SK-N-SH (cell line): ENCODE results near the gene OSGEP. TPM values are rescaled to one million over a fixed set of nuclear protein-coding genes. Genes with fewer than 3 reads are reported as not detected.

Source experiments
- CTCF ChIA-PET: fragments of 300-600, 350-600 bp; formaldehyde crosslinking; extraction: SDS; loops from one replicate; lab custom pipeline; 2021; lab: Yijun Ruan, JAX
- POLR2A ChIA-PET: fragments of 350-600 bp; sonication (Branson Sonifier 250); formaldehyde crosslinking; extraction: SDS; loops from one replicate; lab custom pipeline; 2020; ENCODE audit warnings: antibody characterized with exemption, inconsistent platforms; lab: Yijun Ruan, JAX
- DNase-seq: peaks from one replicate; pipeline ENCODE4 v3.0.0; 2012
- H2AFZ ChIP-seq: fragments of 200-600 bp; sonication (generic); 2 replicates; pipeline ENCODE4 v1.8.1; 2016; ENCODE audit warnings: antibody characterized with exemption, mild to moderate bottlenecking, low read depth
- H3F3A ChIP-seq: fragments of 200-600 bp; sonication (generic); replicated peaks from 2 replicates; pipeline ENCODE3; 2016; ENCODE audit warnings: antibody characterized with exemption, mild to moderate bottlenecking; ENCODE audit not compliant: insufficient read depth
- H3K27ac ChIP-seq, 2 experiments: fragments of 200-500 bp in 1 of 2; fragments of 200-600 bp in 1 of 2; sonication (Bioruptor generic) in 1 of 2; sonication (generic), shearing (Covaris generic) in 1 of 2; 2 replicates each; pipeline versions ENCODE4 v1.5.1 to v1.6.1; 2014 to 2016; ENCODE audit warnings: low read depth in 2 of 2, inconsistent platforms in 1 of 2, low read length in 1 of 2, mild to moderate bottlenecking in 1 of 2, mixed read lengths in 1 of 2
- H3K27me3 ChIP-seq: fragments of 200-600 bp; sonication (generic), shearing (Covaris generic); 2 replicates; pipeline ENCODE4 v1.6.1; 2016; ENCODE audit warnings: mixed run types; ENCODE audit not compliant: insufficient read depth
- H3K36me3 ChIP-seq, 2 experiments: fragments of 200-500 bp in 1 of 2; fragments of 200-600 bp in 1 of 2; sonication (Bioruptor generic) in 1 of 2; sonication (generic) in 1 of 2; replicated peaks in 1 of 2; 2 replicates each; pipeline versions ENCODE3 to v1.5.1; 2014 to 2016; ENCODE audit warnings: low read length in 1 of 2, mild to moderate bottlenecking in 1 of 2; ENCODE audit not compliant: insufficient read depth in 2 of 2, control insufficient read depth in 1 of 2
- H3K4me1 ChIP-seq, 2 experiments: fragments of 200-500 bp in 1 of 2; fragments of 200-600 bp in 1 of 2; sonication (Bioruptor generic) in 1 of 2; sonication (generic), shearing (Covaris generic) in 1 of 2; 2 replicates each; pipeline versions ENCODE4 v1.5.1 to v1.6.1; 2014 to 2016; ENCODE audit warnings: low read depth in 1 of 2, low read length in 1 of 2, mixed run types in 1 of 2; ENCODE audit not compliant: insufficient read depth in 2 of 2, control insufficient read depth in 1 of 2
- H3K4me2 ChIP-seq: fragments of 200-600 bp; sonication (generic), shearing (Covaris generic); 2 replicates; pipeline ENCODE4 v1.6.1; 2017; ENCODE audit warnings: mixed run types
- H3K4me3 ChIP-seq, 2 experiments: fragments of 200-500 bp in 1 of 2; fragments of 200-600 bp in 1 of 2; sonication (Bioruptor generic) in 1 of 2; sonication (generic), shearing (Covaris generic) in 1 of 2; 2 replicates each; pipeline versions ENCODE4 v1.5.1 to v1.8.1; 2014 to 2016; ENCODE audit warnings: low read depth in 2 of 2, inconsistent platforms in 1 of 2, low read length in 1 of 2, mild to moderate bottlenecking in 1 of 2, mixed read lengths in 1 of 2, moderate library complexity in 1 of 2
- H3K79me2 ChIP-seq: fragments of 200-600 bp; sonication (generic); 2 replicates; pipeline ENCODE4 v1.8.1; 2017; ENCODE audit warnings: mild to moderate bottlenecking; ENCODE audit not compliant: insufficient read depth
- H3K9ac ChIP-seq: fragments of 200-600 bp; sonication (generic); 2 replicates; pipeline ENCODE4 v1.6.1; 2017; ENCODE audit warnings: mixed run types
- H3K9me2 ChIP-seq: fragments of 200-600 bp; sonication (generic); 2 replicates; pipeline ENCODE4 v1.6.1; 2017; ENCODE audit warnings: mixed run types
- H3K9me3 ChIP-seq: fragments of 200-600 bp; sonication (generic); 2 replicates; pipeline ENCODE4 v1.6.1; 2017; ENCODE audit warnings: mixed run types, mild to moderate bottlenecking, moderate library complexity
- H4K20me1 ChIP-seq: fragments of 200-600 bp; sonication (generic); 2 replicates; pipeline ENCODE4 v1.6.1; 2017; ENCODE audit warnings: mild to moderate bottlenecking, mixed run types; ENCODE audit not compliant: insufficient read depth
- EZH2phosphoT487 ChIP-seq: fragments of 200-600 bp; sonication (generic); IDR thresholded peaks from 2 replicates; pipeline ENCODE4 v1.6.1; 2017; ENCODE audit warnings: low read depth, mixed run types, mild to moderate bottlenecking, antibody characterized with exemption, moderate library complexity, borderline replicate concordance
- FOSL2 ChIP-seq: IDR thresholded peaks from 2 replicates; pipeline ENCODE4 v1.4.0; 2012; ENCODE audit warnings: low read depth, mild to moderate bottlenecking, moderate library complexity, borderline replicate concordance
- MXI1 ChIP-seq: IDR thresholded peaks from 2 replicates; pipeline ENCODE4 v1.6.1; 2012; ENCODE audit warnings: mild to moderate bottlenecking, low read depth, low read length, improper control_type of control experiment
- NFIC ChIP-seq: IDR thresholded peaks from 2 replicates; pipeline ENCODE4 v1.4.0; 2012; ENCODE audit warnings: borderline replicate concordance
- RAD21 ChIP-seq: IDR thresholded peaks from 2 replicates; pipeline ENCODE4 v1.6.1; 2012; ENCODE audit warnings: mild to moderate bottlenecking, low read length
- RXRA ChIP-seq: IDR thresholded peaks from 2 replicates; pipeline ENCODE4 v1.4.0; 2012; ENCODE audit warnings: low read depth, mild to moderate bottlenecking, borderline replicate concordance
- SIN3A ChIP-seq: IDR thresholded peaks from 2 replicates; pipeline ENCODE4 v1.6.1; 2012; ENCODE audit warnings: low read depth, mild to moderate bottlenecking, low read length, moderate library complexity, borderline replicate concordance
- SMC3 ChIP-seq: IDR thresholded peaks from 2 replicates; pipeline ENCODE4 v1.6.1; 2012; ENCODE audit warnings: low read depth, low read length, improper control_type of control experiment
- TAF1 ChIP-seq: IDR thresholded peaks from 2 replicates; pipeline ENCODE4 v1.6.1; 2012; ENCODE audit warnings: low read depth, mild to moderate bottlenecking, low read length, moderate library complexity, borderline replicate concordance
- TEAD4 ChIP-seq: IDR thresholded peaks from 2 replicates; pipeline ENCODE4 v1.4.0; 2012; ENCODE audit warnings: mild to moderate bottlenecking, borderline replicate concordance; ENCODE audit not compliant: insufficient read depth
- WGBS: methylation state at CpG from one replicate; pipeline ENCODE4 v1.1.6; 2017; ENCODE audit warnings: low lambda C conversion rate; 5-methylcytosine and 5-hydroxymethylcytosine counted together
- polyA plus RNA-seq, 3 experiments: library from polyadenylated mRNA; depleted of rRNA; stranded (reverse); fragments of >200 nt; gene quantifications; 2 replicates each; pipeline ENCODE4 v1.2.3, GENCODE V29; 2012
- TF ChIP-seq, protein P1 (sequence below): fragments of 150-350 bp; IDR thresholded peaks from 2 replicates; pipeline ENCODE4 v1.6.1; 2017; ENCODE audit warnings: antibody characterized with exemption, low read length, low read depth, borderline replicate concordance
- TF ChIP-seq, protein P2 (sequence below): IDR thresholded peaks from 2 replicates; pipeline ENCODE4 v1.4.0; 2012; ENCODE audit warnings: low read depth
- TF ChIP-seq, protein P3 (sequence below): fragments of 150-350 bp; IDR thresholded peaks from 2 replicates; pipeline ENCODE4 v1.6.1; 2016; ENCODE audit warnings: mild to moderate bottlenecking, low read depth, low read length
- TF ChIP-seq, protein P4 (sequence below): IDR thresholded peaks from 2 replicates; pipeline ENCODE4 v1.6.1; 2012; ENCODE audit warnings: mild to moderate bottlenecking, low read depth, low read length, moderate library complexity
- TF ChIP-seq, protein P5 (sequence below): fragments of 200-600 bp; sonication (generic); IDR thresholded peaks from 2 replicates; pipeline ENCODE4 v1.6.1; 2017; ENCODE audit warnings: antibody characterized with exemption, mild to moderate bottlenecking, moderate library complexity

The OSGEP gene
- polyA plus RNA-seq, 1 of the 3 experiments (the other 2 are of a cell fraction) = 32.9 TPM

DNA sequence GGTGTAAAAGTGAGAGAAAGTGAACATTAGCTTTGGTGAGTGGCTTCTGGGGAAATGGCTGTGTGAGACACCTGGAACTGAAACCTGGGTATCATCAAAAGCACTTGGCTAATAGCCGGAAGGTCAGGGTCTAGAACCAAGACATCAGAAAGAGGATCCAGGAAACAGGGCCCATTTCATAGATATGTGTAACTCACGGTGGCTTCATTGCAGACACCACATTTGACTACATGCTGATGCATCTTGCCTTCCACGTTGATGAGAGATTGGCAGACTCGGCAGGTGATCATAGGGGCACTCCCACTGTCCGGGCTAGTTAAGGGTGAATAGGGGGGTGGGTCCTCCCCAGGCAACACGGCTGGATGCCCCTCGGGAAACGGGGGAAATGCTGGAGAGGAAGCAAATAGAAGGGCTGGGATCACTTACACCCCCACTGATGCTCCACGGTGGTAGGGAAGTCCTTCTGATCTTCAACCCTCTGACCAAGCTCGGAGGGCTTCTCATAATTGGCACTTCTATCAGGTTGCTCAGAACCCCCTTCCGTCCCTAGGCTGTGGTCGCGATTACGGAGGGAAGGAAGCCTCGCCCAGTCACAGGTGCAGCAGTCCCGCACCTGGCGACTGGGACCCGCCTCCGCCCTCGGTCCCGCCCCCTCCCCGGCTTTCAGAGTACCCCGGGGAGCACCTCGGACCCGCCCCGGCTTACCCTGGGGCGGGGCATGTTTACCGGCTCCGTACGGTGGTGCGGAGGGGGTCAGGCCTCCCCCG, 6.0 kb upstream of the OSGEP start:
- Histone ChIP-seq H3K27ac (peak overlapping the region; percentile 67 to 77; a peak in 3 of 4 replicates), H4K20me1 (no peaks in the 10 kb centered on the region), H3K36me3 (peaks cover 38 to 43% of the 10 kb centered on the region in 2 experiments), H3K4me3 (peak overlapping the region; percentile 81 to 92), H3K9me2 (no peaks in the 10 kb centered on the region), H3K79me2 (peaks cover 41% of the 10 kb centered on the region), H2AFZ (peak overlapping the region; percentile 24; the same call in 1 of the 2 replicates), H3K9me3 (no peaks in the 10 kb centered on the region), H3K27me3 (no peaks in the 10 kb centered on the region), H3K9ac (peak overlapping the region; percentile 85), H3K4me2 (peak overlapping the region; percentile 90), H3K4me1 (peaks cover 9 to 21% of the 10 kb centered on the region in 2 experiments; a peak in 3 of 4 replicates), H3F3A (peaks cover 17% of the 10 kb centered on the region)
- POLR2A ChIA-PET = interaction anchor here (1.1 to 1.7 kb wide), 3 partner anchors 10 to 117 kb away, joined by 4 to 14 read pairs (median 10); partner anchors contain the start of genes PARP2, PNP and TEP1
- CTCF ChIA-PET = interaction anchor here (0.5 to 1.5 kb wide), 2 partner anchors 127 to 133 kb away, joined by 3 read pairs; no protein-coding TSS in a partner anchor
- TF ChIP-seq RXRA (no peak), NFIC (no peak), EZH2phosphoT487 (no peak), SMC3 (no peak), TAF1 (no peak), MXI1 (no peak), SIN3A (no peak), RAD21 (no peak), FOSL2 (no peak), TEAD4 (no peak)
- TF ChIP-seq, protein P1, sequence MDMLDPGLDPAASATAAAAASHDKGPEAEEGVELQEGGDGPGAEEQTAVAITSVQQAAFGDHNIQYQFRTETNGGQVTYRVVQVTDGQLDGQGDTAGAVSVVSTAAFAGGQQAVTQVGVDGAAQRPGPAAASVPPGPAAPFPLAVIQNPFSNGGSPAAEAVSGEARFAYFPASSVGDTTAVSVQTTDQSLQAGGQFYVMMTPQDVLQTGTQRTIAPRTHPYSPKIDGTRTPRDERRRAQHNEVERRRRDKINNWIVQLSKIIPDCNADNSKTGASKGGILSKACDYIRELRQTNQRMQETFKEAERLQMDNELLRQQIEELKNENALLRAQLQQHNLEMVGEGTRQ = no peak
- TF ChIP-seq, protein P2, sequence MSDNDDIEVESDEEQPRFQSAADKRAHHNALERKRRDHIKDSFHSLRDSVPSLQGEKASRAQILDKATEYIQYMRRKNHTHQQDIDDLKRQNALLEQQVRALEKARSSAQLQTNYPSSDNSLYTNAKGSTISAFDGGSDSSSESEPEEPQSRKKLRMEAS = no peak
- TF ChIP-seq, protein P3, sequence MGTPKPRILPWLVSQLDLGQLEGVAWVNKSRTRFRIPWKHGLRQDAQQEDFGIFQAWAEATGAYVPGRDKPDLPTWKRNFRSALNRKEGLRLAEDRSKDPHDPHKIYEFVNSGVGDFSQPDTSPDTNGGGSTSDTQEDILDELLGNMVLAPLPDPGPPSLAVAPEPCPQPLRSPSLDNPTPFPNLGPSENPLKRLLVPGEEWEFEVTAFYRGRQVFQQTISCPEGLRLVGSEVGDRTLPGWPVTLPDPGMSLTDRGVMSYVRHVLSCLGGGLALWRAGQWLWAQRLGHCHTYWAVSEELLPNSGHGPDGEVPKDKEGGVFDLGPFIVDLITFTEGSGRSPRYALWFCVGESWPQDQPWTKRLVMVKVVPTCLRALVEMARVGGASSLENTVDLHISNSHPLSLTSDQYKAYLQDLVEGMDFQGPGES = no peak
- TF ChIP-seq, protein P4, sequence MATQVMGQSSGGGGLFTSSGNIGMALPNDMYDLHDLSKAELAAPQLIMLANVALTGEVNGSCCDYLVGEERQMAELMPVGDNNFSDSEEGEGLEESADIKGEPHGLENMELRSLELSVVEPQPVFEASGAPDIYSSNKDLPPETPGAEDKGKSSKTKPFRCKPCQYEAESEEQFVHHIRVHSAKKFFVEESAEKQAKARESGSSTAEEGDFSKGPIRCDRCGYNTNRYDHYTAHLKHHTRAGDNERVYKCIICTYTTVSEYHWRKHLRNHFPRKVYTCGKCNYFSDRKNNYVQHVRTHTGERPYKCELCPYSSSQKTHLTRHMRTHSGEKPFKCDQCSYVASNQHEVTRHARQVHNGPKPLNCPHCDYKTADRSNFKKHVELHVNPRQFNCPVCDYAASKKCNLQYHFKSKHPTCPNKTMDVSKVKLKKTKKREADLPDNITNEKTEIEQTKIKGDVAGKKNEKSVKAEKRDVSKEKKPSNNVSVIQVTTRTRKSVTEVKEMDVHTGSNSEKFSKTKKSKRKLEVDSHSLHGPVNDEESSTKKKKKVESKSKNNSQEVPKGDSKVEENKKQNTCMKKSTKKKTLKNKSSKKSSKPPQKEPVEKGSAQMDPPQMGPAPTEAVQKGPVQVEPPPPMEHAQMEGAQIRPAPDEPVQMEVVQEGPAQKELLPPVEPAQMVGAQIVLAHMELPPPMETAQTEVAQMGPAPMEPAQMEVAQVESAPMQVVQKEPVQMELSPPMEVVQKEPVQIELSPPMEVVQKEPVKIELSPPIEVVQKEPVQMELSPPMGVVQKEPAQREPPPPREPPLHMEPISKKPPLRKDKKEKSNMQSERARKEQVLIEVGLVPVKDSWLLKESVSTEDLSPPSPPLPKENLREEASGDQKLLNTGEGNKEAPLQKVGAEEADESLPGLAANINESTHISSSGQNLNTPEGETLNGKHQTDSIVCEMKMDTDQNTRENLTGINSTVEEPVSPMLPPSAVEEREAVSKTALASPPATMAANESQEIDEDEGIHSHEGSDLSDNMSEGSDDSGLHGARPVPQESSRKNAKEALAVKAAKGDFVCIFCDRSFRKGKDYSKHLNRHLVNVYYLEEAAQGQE = no peak
- TF ChIP-seq, protein P5, sequence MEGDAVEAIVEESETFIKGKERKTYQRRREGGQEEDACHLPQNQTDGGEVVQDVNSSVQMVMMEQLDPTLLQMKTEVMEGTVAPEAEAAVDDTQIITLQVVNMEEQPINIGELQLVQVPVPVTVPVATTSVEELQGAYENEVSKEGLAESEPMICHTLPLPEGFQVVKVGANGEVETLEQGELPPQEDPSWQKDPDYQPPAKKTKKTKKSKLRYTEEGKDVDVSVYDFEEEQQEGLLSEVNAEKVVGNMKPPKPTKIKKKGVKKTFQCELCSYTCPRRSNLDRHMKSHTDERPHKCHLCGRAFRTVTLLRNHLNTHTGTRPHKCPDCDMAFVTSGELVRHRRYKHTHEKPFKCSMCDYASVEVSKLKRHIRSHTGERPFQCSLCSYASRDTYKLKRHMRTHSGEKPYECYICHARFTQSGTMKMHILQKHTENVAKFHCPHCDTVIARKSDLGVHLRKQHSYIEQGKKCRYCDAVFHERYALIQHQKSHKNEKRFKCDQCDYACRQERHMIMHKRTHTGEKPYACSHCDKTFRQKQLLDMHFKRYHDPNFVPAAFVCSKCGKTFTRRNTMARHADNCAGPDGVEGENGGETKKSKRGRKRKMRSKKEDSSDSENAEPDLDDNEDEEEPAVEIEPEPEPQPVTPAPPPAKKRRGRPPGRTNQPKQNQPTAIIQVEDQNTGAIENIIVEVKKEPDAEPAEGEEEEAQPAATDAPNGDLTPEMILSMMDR = no peak
- DNase-seq = no peak
- 11% methylated on average over 13 of the region's 32 CpGs for WGBS
